Renal cortical epithelial cell (primary cell): ENCODE data around the gene ZDHHC4. TPM values are rescaled to one million over a fixed set of nuclear protein-coding genes. Genes with fewer than 3 reads are reported as not detected.
"Not testable (repeated sequence)": the region's sequence is repeated elsewhere in the genome, so short reads cannot be mapped to it uniquely, and the experiment has no call there.

Experiments used
- DNase-seq: peaks from one replicate; pipeline ENCODE4 v3.0.0-alpha.2; 2011; ENCODE audit warnings: low read depth
- total RNA-seq: library from RNA; depleted of rRNA; stranded (reverse); fragments of >200 nt; gene quantifications from 2 replicates; pipeline ENCODE4 v1.2.3, GENCODE V29; 2014

ZDHHC4 gene
- total RNA-seq, 1 donor from 2014 or later: 58.8 TPM

- no peak for DNase-seq
Observed at GRCh38 chr7:6562106-6562505, 15.1 kb upstream of the ZDHHC4 start.

- no peak for DNase-seq
Observed at GRCh38 chr7:6563936-6564770, 13.1 kb upstream of the ZDHHC4 start.

- no peak for DNase-seq
Observed at GRCh38 chr7:6565655-6566054, 11.6 kb upstream of the ZDHHC4 start.

- DNase-seq: no peak
Observed at GRCh38 chr7:6567886-6568285, 9.4 kb upstream of the ZDHHC4 start.

GRCh38 chr7:6571160-6571779, 6.0 kb upstream of the ZDHHC4 start:
- no peak for DNase-seq

- no peak for DNase-seq
Observed at GRCh38 chr7:6575281-6576023, 1.8 kb upstream of the ZDHHC4 start.

- DNase-seq: no peak
Observed at GRCh38 chr7:6576024-6576866, 1.0 kb upstream of the ZDHHC4 start.

- not testable (repeated sequence) for DNase-seq
Observed at GRCh38 chr7:6576867-6577368, 336 bp upstream of the ZDHHC4 start.

GRCh38 chr7:6578114-6579084, 1.1 kb downstream of the ZDHHC4 start:
- no peak for DNase-seq

- DNase-seq: no peak
Observed at GRCh38 chr7:6579446-6579845, 2.2 kb downstream of the ZDHHC4 start.

GRCh38 chr7:6585746-6586432, 8.6 kb downstream of the ZDHHC4 start:
- DNase-seq: not testable (repeated sequence)

- no peak for DNase-seq
Observed at GRCh38 chr7:6588566-6588965, 11.3 kb downstream of the ZDHHC4 start.

- no peak for DNase-seq
Observed at GRCh38 chr7:6589151-6589828, 12.0 kb downstream of the ZDHHC4 start.

- DNase-seq: peak; percentile 36
Observed at GRCh38 chr7:6589829-6590644, 12.8 kb downstream of the ZDHHC4 start, which contains the start of gene INTS15. INTS15 (plus strand) TSS chr7:6590021; CDS start chr7:6590284, 263 bp downstream.

GRCh38 chr7:6590645-6591110, 13.4 kb downstream of the ZDHHC4 start:
- no peak for DNase-seq

- no peak for DNase-seq
Observed at GRCh38 chr7:6600093-6600492, 22.8 kb downstream of the ZDHHC4 start.

- no peak for DNase-seq
Observed at GRCh38 chr7:6604458-6604857, 27.2 kb downstream of the ZDHHC4 start.
